Right forelimb (tissue), 1 donor: ENCODE measurements around the gene MAGI2.
"Not testable (repeated sequence)": the region's sequence is repeated elsewhere in the genome, so short reads cannot be mapped to it uniquely, and the experiment has no call there.

Experiments
- DNase-seq: peaks from one replicate; pipeline ENCODE4 v3.0.0-alpha.2; 2018

MAGI2 gene

GRCh38 chr7:79137942-79138341 is 315.5 kb downstream of the MAGI2 start:
- DNase-seq: no peak

DNA sequence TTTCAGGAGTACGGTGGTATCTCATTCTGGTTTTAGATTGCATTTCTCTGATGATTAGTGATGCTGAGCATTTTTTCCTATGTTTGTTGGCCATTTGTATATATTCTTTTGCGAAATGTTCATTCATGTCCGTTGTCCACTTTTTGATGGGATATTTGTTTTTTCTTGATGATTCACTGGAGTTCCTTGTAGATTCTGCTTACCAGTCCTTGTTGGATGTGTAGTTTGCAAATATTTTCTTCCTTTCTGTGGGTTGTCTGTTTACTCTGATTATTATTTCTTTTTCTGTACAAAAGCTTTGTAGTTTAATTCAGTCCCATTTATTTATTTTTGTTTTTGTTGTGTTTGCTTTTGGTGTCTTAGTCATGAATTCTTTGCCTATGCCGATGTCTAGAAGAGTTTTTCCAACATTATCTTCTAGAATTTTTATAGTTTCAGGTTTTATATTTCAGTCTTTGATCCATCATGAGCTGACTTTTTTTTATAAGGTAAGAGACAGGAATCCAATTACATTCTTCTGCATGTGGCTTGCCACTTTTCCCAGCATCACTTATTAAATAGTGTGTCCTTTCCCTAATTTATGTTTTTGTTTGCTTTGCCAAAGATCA is 320.5 kb downstream of the MAGI2 start:
- no peak for DNase-seq

DNA sequence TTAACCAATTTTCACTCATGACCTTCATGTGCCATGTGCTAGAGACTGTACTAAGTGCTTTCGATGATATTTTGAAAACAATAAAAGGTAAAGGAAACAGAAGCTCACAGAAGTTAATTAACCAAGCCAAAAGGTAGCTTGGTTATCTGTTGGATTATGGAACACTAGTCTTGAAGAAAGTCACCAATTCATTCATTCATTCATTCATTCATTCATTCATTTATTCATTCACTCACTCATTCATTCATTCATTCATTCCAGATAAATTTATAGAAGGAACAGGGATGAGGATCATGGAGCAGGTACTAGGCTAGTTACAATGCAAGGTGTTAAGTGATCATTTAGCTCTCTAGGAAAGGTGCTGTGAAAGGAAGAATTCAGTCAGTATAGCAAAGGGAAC is 322.8 kb downstream of the MAGI2 start:
- DNase-seq: no peak

DNA sequence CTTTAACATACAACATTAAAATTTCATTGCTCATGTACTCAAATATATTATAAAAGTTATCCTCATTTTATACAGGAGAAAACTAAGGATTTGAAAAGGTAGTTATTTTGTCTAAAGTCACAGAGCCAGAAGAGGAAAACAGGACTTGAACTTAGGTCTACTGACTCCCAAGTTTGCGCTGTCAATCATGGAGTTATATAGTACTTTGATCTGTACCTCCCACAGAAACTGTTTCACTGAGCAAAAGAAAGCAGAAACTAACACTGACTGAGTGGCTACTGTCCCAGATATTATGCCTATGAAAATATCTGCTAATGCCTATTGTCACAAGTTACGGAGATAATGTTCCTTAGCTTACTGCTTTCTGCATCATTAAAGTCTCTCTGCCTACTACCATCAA is 329.1 kb downstream of the MAGI2 start:
- DNase-seq: no peak

- DNase-seq: no peak
Measured at GRCh38 chr7:79118143-79118542, 335.3 kb downstream of the MAGI2 start.

DNA sequence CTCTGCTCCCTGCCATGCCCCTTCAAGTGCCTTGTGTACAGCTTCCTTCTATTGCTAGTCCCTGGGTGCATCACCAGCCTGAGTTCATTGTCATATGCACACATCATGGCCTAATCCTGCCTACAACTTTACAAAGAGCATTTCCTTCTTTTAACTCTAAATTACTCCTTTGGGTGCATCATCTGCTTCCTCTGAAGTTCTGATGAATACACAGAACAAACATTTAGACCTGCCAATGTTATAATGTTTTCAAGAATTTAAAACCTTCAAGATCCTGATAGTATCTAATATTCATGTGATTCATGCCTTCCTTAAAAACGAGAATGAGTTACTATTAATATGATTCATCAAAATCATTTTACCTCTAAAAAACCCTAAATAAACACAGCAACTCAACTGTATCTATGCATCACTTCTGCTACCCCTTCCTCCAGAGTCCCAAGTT is 357.1 kb downstream of the MAGI2 start:
- no peak for DNase-seq

- DNase-seq: no peak
Measured at GRCh38 chr7:79093421-79093820, 360.0 kb downstream of the MAGI2 start.

DNA sequence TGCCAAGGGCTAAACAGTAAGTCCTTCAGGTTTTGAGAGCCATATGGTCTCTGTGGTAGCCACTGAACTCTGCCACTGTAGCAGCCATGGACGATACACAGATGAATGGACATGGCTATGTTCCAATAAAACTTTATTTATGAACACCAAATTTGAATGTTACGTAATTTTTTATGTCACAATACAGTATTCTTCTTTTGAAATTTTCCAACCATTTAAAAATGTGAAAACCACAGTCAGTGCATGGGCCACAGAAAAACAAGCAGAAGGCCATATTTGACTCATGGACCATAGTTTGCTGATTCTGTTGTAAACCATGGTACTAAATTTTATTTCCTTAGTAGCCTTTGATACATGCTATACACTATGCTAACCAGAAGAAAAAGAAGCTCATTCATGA is 361.8 kb downstream of the MAGI2 start:
- no peak for DNase-seq

DNA sequence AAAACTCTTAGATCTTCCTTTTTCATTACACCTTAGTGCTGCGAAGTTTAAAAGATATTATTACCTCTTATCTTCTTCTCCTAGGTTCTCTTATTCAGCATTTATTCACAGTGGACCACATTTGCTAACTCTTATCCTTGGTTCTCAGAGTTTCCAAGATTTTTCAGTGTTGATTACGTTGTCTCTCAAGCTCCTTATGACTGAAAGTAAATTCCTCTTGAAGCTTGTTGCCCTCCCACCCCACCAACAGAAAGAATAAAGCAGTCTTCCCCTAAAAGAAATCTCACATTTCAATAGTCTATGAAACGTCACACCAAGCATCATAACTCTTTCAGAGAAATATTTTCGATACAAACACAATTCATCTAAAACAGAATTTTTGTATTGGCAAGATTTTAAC is 362.5 kb downstream of the MAGI2 start:
- DNase-seq: no peak

- no peak for DNase-seq
Measured at GRCh38 chr7:79090543-79090942, 362.9 kb downstream of the MAGI2 start.

- no peak for DNase-seq
Measured at GRCh38 chr7:79084423-79084822, 369.0 kb downstream of the MAGI2 start.

DNA sequence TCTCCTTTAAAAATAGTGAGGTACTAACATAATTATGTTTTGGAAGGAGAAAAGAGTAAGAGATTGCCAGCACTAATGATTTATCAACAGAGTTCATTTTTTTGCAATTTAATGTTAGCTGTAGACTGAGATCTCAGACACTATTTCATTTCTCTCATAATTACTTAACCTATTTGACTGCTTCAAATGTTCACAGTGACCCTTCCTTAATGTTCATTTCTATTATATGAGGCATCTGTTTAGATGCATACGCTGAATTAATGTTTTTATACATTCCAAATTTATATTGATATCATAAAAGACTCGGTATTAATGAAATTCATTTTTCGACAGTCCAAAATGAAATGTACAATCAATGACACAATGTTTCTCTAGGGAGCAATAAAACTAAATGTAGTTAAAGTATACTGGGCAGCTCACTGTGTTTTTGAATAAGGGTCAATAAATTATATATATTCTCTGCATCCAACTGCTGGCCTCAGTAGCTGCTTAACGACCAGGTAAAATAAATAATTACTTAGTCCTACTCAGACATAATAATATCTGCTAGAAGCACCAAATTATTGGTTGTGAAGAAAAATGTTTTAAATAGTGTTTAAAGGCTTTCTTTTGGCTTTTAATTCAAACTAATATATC is 373.4 kb downstream of the MAGI2 start:
- DNase-seq: no peak

- no peak for DNase-seq
Measured at GRCh38 chr7:79078273-79078672, 375.2 kb downstream of the MAGI2 start.

- DNase-seq: not testable (repeated sequence)
Measured at GRCh38 chr7:79071187-79071586, 382.3 kb downstream of the MAGI2 start.

GRCh38 chr7:79064187-79064823 is 389.2 kb downstream of the MAGI2 start:
- no peak for DNase-seq

DNA sequence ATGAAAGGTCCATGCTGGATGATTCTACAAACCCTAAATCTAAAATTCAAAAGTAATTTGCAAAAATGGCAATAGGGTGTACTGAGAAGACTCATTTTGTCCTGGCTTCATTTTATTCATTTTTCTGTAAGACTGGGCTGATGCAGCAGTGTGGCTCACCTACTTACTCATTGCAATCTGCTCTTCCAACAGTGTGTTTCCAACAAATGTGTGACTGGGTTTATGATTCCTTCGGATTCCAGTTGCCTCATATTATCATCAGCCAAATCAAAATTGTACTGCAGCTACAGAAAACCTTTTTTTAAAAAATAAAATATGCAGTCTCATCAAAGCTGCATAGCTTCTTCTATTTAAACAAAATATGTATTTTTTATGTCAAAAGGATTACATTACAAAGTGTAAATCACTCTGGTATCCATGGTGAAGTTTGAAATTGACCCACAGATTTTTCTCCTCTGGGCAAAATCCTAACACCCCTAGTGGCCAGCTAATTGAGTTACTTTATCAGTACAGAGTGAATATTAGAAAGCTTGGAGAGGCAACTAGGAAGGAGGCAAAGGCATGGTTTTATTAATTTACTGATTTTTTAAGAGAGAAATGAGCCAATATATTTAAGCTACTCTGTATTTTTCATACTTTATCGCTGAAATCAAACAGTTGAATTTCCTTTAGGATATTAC is 390.3 kb downstream of the MAGI2 start:
- no peak for DNase-seq

- DNase-seq: no peak
Measured at GRCh38 chr7:79060498-79060897, 393.0 kb downstream of the MAGI2 start.

DNA sequence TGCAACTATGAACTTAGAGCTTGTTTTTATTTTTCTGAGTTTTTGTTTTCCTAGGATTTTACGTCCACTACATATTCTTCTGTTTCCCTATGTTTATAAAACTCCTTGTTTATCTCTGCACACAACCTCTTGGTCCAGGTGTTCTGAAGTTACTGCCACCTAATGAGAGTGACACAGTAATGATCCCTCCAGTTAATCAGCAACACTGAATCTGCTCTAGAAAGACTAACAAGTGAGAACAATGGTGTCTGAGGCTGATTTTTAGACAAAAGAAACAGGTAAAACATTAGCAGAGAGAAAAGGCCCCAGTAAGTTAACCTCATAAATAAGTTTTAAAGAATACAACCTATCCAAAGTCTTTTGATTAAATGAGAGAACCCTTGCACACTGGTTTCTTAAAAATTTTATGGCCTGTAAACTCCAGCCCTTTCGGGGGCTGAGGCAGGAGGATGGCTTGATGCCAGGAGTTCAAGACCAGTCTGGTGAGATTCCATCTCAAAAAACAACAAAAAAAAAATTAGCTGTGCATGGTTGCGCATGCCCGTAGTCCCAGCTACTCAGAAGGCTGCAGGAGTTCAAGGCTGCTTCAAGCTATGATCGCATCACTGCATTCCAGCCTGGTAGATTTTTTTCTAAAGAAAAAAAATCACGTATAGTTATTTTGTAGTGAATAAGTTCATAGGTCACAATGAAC is 397.6 kb downstream of the MAGI2 start:
- DNase-seq: no peak

- no peak for DNase-seq
Measured at GRCh38 chr7:79051915-79052314, 401.6 kb downstream of the MAGI2 start.

- DNase-seq: no peak
Measured at GRCh38 chr7:79050603-79051002, 402.9 kb downstream of the MAGI2 start.

- DNase-seq: no peak
Measured at GRCh38 chr7:79046061-79046460, 407.4 kb downstream of the MAGI2 start.

GRCh38 chr7:79037001-79037400 is 416.5 kb downstream of the MAGI2 start:
- DNase-seq: no peak

GRCh38 chr7:79036356-79036755 is 417.1 kb downstream of the MAGI2 start:
- no peak for DNase-seq
